Glutamatergic neuron (in vitro differentiated cells): ENCODE data around the gene ACOT13. TPM values are rescaled to one million over a fixed set of nuclear protein-coding genes. Genes with fewer than 3 reads are reported as not detected.

Experiments
- DNase-seq: peaks from one replicate; pipeline ENCODE4 v3.0.0; 2022
- H3K27ac Mint-ChIP-seq: one replicate; pipeline ENCODE4 v1.8.0; 2020; ENCODE audit warnings: mild to moderate bottlenecking, mixed read lengths, inconsistent platforms; ENCODE audit not compliant: unreplicated experiment
- H3K27me3 Mint-ChIP-seq: one replicate; pipeline ENCODE4 v1.8.0; 2020; ENCODE audit warnings: mild to moderate bottlenecking, moderate library complexity, mixed read lengths, inconsistent platforms; ENCODE audit not compliant: unreplicated experiment
- H3K36me3 Mint-ChIP-seq: one replicate; pipeline ENCODE4 v1.8.0; 2020; ENCODE audit warnings: mild to moderate bottlenecking, mixed read lengths, inconsistent platforms; ENCODE audit not compliant: unreplicated experiment
- H3K4me1 Mint-ChIP-seq: one replicate; pipeline ENCODE4 v1.8.0; 2020; ENCODE audit warnings: mild to moderate bottlenecking, low read depth, mixed read lengths, inconsistent platforms; ENCODE audit not compliant: unreplicated experiment
- H3K4me3 Mint-ChIP-seq: one replicate; pipeline ENCODE4 v1.8.0; 2020; ENCODE audit warnings: mild to moderate bottlenecking, mixed read lengths, inconsistent platforms; ENCODE audit not compliant: unreplicated experiment
- H3K9me3 Mint-ChIP-seq: one replicate; pipeline ENCODE4 v1.8.0; 2020; ENCODE audit warnings: mild to moderate bottlenecking, moderate library complexity, mixed read lengths, inconsistent platforms; ENCODE audit not compliant: unreplicated experiment
- total RNA-seq: library from RNA; stranded (reverse); fragmentation: NEBNext Ultra II Directional; extraction: Animal tissue kit (Norgen Biotek cat#: 25700); gene quantifications from one replicate; pipeline ENCODE4 v1.2.1, GENCODE V29; 2021; ENCODE audit not compliant: unreplicated experiment
- TF ChIP-seq, protein P1 (sequence below): fragments of 200-600 bp; sonication (generic); IDR thresholded peaks from one replicate; pipeline ENCODE4 v1.5.0; 2021; ENCODE audit not compliant: partially characterized antibody, unreplicated experiment

ACOT13 gene
- total RNA-seq, 1 donor from 2014 or later, result 25.3 TPM

DNA sequence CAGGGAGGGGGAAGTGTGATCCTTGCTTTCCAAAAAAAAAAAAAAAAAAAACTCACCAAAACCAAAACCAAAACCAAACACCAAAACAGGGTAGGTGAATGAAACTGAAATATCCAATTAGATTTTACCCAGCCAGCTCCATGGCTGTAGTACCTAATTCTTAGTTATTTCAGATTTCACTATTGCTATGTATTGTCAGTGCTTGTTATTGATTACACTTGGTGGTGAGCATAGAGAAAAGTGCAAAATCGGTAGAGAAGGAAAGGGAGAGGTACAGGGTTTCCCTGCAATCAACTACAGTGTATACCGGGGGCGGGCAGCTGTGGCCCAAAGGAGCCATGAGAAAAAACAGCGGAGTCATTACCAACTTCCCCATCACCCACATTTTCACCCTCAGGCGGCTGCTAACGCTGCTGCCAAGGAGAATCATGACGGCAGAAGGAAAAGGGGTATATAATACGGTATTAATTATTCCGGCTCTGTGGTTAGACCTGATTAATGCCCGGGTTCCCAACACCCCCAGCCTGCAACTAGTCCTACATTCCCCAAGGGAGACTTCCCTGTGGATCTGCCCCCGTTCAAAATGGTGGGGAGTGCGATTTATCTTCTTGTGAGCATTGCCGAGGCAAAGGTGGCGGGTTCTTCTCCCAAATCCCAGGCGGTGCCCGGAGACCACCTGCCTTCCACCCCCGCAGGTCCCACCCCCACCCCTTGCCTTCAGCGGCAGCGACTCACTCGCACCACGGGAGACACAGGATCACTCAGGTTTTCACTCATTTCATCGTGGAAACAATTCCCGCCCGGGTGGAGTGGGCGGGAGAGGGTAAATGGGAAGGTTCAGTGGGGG, 52.5 kb downstream of the ACOT13 start, which contains the start of gene C6orf62:
TSS of gene C6orf62 (minus strand) at position 30 of the 847 bp plus-strand sequence. CDS start 486 bp downstream, outside the sequence.
- DNase-seq, result peak; percentile 36
- Mint-ChIP-seq H3K27me3 (peaks cover 10% of the 10 kb centered on the region), H3K4me3 (peak within 1 kb of the TSS; percentile 96), H3K4me1 (peaks cover 21% of the 10 kb centered on the region), H3K9me3 (peaks cover 13% of the 10 kb centered on the region), H3K27ac (peak within 1 kb of the TSS; percentile 100), H3K36me3 (peaks cover 4% of the 10 kb centered on the region)
- TF ChIP-seq, protein P1, sequence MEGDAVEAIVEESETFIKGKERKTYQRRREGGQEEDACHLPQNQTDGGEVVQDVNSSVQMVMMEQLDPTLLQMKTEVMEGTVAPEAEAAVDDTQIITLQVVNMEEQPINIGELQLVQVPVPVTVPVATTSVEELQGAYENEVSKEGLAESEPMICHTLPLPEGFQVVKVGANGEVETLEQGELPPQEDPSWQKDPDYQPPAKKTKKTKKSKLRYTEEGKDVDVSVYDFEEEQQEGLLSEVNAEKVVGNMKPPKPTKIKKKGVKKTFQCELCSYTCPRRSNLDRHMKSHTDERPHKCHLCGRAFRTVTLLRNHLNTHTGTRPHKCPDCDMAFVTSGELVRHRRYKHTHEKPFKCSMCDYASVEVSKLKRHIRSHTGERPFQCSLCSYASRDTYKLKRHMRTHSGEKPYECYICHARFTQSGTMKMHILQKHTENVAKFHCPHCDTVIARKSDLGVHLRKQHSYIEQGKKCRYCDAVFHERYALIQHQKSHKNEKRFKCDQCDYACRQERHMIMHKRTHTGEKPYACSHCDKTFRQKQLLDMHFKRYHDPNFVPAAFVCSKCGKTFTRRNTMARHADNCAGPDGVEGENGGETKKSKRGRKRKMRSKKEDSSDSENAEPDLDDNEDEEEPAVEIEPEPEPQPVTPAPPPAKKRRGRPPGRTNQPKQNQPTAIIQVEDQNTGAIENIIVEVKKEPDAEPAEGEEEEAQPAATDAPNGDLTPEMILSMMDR, result no peak

- Mint-ChIP-seq H3K36me3 (peaks cover 4% of the 10 kb centered on the region), H3K27me3 (peaks cover 10% of the 10 kb centered on the region), H3K27ac (peak overlapping the region; percentile 100), H3K9me3 (peaks cover 13% of the 10 kb centered on the region), H3K4me3 (peak overlapping the region; percentile 96), H3K4me1 (peaks cover 21% of the 10 kb centered on the region)
- DNase-seq, result peak; percentile 59
- TF ChIP-seq, protein P1, result no peak
Observed at GRCh38 chr6:24720131-24720603, 53.3 kb downstream of the ACOT13 start.

GRCh38 chr6:24720604-24721460, 54.0 kb downstream of the ACOT13 start:
- peaks cover 4% of the 10 kb centered on the region for H3K36me3 Mint-ChIP-seq
- peak; percentile 99 for DNase-seq
- peak overlapping the region; percentile 96 for H3K4me3 Mint-ChIP-seq
- H3K27ac Mint-ChIP-seq, result peak overlapping the region; percentile 100
- peaks cover 20% of the 10 kb centered on the region for H3K4me1 Mint-ChIP-seq
- TF ChIP-seq, protein P1, result no peak
- H3K9me3 Mint-ChIP-seq, result peaks cover 13% of the 10 kb centered on the region
- peaks cover 10% of the 10 kb centered on the region for H3K27me3 Mint-ChIP-seq

GRCh38 chr6:24721461-24722215, 54.8 kb downstream of the ACOT13 start:
- Mint-ChIP-seq H3K4me1 (peaks cover 15% of the 10 kb centered on the region), H3K27me3 (peaks cover 10% of the 10 kb centered on the region), H3K4me3 (peak overlapping the region; percentile 96), H3K36me3 (peaks cover 4% of the 10 kb centered on the region), H3K9me3 (peaks cover 13% of the 10 kb centered on the region), H3K27ac (peak overlapping the region; percentile 100)
- TF ChIP-seq, protein P1, result no peak
- DNase-seq, result no peak
